CD4-positive, CD25-positive, alpha-beta regulatory T cell (primary cell): ENCODE results near the gene SUSD1. TPM values are rescaled to one million over a fixed set of nuclear protein-coding genes. Genes with fewer than 3 reads are reported as not detected.
"Not testable (repeated sequence)": the region's sequence is repeated elsewhere in the genome, so short reads cannot be mapped to it uniquely, and the experiment has no call there.

Experiments
- ATAC-seq, 2 donors: fragments of 150-1000 bp; cut with Tn5 transposase; one replicate each; pipeline ENCODE4 v1.10.0; 2021; ENCODE audit warnings: low read depth in 2 of 2, moderate number of reproducible peaks in 2 of 2, moderate library complexity in 1 of 2
- DNase-seq, 3 donors: peaks; one replicate each; pipeline versions ENCODE4 v3.0.0 to v3.0.0-alpha.2; 2012 to 2022; ENCODE audit warnings: mixed read lengths in 1 of 3
- H3K27ac ChIP-seq: one replicate; pipeline ENCODE4 v1.7.0; 2013; ENCODE audit warnings: mild to moderate bottlenecking, low read length; ENCODE audit not compliant: insufficient read depth, poor library complexity, severe bottlenecking
- H3K27me3 ChIP-seq: one replicate; pipeline ENCODE4 v1.7.0; 2013; ENCODE audit warnings: low read length; ENCODE audit not compliant: control insufficient read depth, insufficient read depth
- H3K36me3 ChIP-seq: one replicate; pipeline ENCODE4 v1.7.0; 2013; ENCODE audit warnings: mild to moderate bottlenecking, low read length, moderate library complexity; ENCODE audit not compliant: control insufficient read depth, insufficient read depth
- H3K4me1 ChIP-seq: 2 replicates; pipeline ENCODE4 v1.7.0; 2013; ENCODE audit warnings: mild to moderate bottlenecking, low read length; ENCODE audit not compliant: insufficient read depth, control insufficient read depth, poor library complexity, severe bottlenecking
- H3K4me3 ChIP-seq: one replicate; pipeline ENCODE4 v1.7.0; 2013; ENCODE audit warnings: low read depth, mild to moderate bottlenecking, low read length, moderate library complexity
- H3K9me3 ChIP-seq, 2 experiments: 1 replicate in 1 of 2; 2 replicates in 1 of 2; pipeline ENCODE4 v1.7.0; 2013; ENCODE audit warnings: low read length in 2 of 2, mild to moderate bottlenecking in 1 of 2, moderate library complexity in 1 of 2; ENCODE audit not compliant: control insufficient read depth in 2 of 2
- H3K27ac Mint-ChIP-seq, 3 donors: one replicate each; pipeline ENCODE4 v1.8.0; 2020 to 2022; ENCODE audit warnings: mild to moderate bottlenecking in 3 of 3, mixed read lengths in 3 of 3, moderate library complexity in 2 of 3
- H3K27me3 Mint-ChIP-seq: one replicate; pipeline ENCODE4 v1.8.0; 2022; ENCODE audit warnings: mild to moderate bottlenecking, mixed read lengths
- H3K36me3 Mint-ChIP-seq: one replicate; pipeline ENCODE4 v1.8.0; 2020; ENCODE audit warnings: mixed read lengths
- H3K4me1 Mint-ChIP-seq, 4 donors: one replicate each; pipeline ENCODE4 v1.8.0; 2020 to 2022; ENCODE audit warnings: mixed read lengths in 4 of 4, mild to moderate bottlenecking in 1 of 4
- H3K4me3 Mint-ChIP-seq, 4 donors: one replicate each; pipeline ENCODE4 v1.8.0; 2020 to 2022; ENCODE audit warnings: mild to moderate bottlenecking in 4 of 4, mixed read lengths in 4 of 4, moderate library complexity in 3 of 4
- H3K9me3 Mint-ChIP-seq, 7 donors: one replicate each; pipeline ENCODE4 v1.8.0; 2020 to 2022; ENCODE audit warnings: mixed read lengths in 7 of 7, mild to moderate bottlenecking in 3 of 7, moderate library complexity in 2 of 7
- polyA plus RNA-seq, 4 donors: library from polyadenylated mRNA; unstranded; fragments of 300-500 nt; fragmentation: Illumina TruSeq; gene quantifications; one replicate each; pipeline ENCODE4 v1.2.3, GENCODE V29; 2021
- total RNA-seq: library from RNA; stranded (reverse); gene quantifications from one replicate; pipeline ENCODE4 v1.2.3, GENCODE V29; 2022

The SUSD1 gene
- total and polyA plus RNA-seq, 5 donors from 2014 or later = 3.2 to 9.7 (median 7.0) TPM

DNA sequence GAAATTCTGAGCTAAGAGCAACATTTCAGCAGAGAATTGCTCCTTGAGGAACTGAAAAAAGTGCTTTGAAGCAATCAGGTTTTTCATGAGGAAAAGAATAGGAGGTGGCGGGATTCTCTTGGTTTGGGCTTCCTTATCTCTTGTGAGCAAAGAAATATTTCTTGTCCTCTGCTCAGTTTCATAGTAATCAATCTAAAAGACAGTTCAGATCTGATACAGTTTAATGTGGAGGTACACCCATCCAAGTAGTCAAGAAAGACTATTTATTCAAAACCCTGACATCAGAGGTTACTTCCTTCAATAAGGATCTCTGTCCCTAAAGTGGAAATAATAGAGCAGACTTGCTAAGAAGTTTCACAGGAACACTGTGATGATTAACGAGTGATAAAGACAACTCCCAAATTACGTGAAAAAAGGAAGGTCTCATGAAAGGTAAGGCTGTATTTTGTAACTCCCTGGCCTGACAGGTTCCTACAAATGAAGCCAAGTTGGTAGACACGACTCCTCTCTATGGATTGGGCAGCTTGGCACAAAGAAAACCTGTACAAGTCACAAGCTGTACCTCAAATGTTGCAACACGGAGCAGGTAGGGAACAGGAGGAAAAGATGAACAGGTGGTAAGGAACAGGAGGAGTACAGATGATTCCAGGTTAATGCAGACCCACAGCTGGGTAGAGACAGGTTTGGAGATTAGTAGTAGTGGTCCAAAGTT is 94.1 kb downstream of the SUSD1 start:
- H3K9me3 Mint-ChIP-seq = no peaks in the 10 kb centered on the region
- peaks cover 8% of the 10 kb centered on the region for H3K36me3 Mint-ChIP-seq
- Histone ChIP-seq H3K9me3 (no peaks in the 10 kb centered on the region), H3K27ac (no peak overlapping the region), H3K4me1 (peaks cover 4% of the 10 kb centered on the region), H3K36me3 (no peaks in the 10 kb centered on the region), H3K27me3 (no peaks in the 10 kb centered on the region), H3K4me3 (no peak overlapping the region)
- H3K27me3 Mint-ChIP-seq = no peaks in the 10 kb centered on the region
- DNase-seq (no peak), ATAC-seq (no peak)
- no peak overlapping the region for H3K27ac Mint-ChIP-seq
- H3K4me1 Mint-ChIP-seq = peaks cover 0 to 13% (median 6%) of the 10 kb centered on the region in 4 donors
- no peak overlapping the region for H3K4me3 Mint-ChIP-seq

DNA sequence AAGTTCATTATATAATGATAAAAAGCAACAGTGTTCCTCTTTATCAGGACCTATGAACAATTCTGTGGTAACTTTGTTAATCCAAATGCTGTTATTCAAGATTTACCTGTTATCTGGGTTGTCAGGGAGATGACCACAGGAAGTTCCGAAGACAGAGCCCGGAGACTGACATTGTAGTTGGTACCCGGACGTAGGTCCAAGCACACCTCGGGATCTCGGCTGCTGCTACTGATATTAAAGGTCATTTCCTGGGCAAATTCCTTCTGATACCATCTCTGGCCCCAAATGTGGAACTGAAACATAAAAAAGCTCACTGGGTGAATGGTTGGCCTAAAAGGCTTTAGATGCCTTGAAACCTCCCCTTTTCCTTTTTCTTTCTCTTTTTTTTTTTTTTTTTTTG is 96.7 kb downstream of the SUSD1 start:
- no peak overlapping the region for H3K27ac Mint-ChIP-seq

DNA sequence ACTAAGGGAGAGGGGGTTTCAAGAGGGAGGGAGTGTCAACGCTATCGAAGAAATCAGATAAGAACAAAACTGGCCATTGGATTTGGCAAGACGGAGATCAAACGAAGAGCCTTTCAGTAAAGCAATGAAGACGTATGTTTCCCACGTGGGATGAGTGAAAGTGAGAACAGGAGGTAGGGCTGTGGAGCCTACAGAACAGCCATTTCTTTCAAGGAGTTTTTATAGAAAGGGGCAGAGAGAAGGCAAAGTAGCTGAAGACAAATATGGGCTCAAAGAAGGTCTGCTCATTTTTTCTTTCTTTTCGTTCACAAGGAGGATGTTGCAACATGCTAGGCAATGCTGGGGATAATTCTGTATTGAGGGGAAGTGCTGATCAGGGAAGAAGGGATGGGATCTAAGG is 98.3 kb downstream of the SUSD1 start:
- peak in 1 of 3 donors; percentile 36 for DNase-seq
- H3K4me3 ChIP-seq = peak overlapping the region; percentile 58
- Mint-ChIP-seq H3K27ac (peak overlapping the region in 2 of 3 donors; percentile 2 to 27), H3K9me3 (no peaks in the 10 kb centered on the region), H3K4me3 (peak overlapping the region in 1 of 4 donors; percentile 71), H3K4me1 (peaks cover 8 to 37% (median 19%) of the 10 kb centered on the region in 4 donors), H3K36me3 (peaks cover 4% of the 10 kb centered on the region), H3K27me3 (peaks cover 6% of the 10 kb centered on the region)
- ATAC-seq = no peak
- no peaks in the 10 kb centered on the region for H3K9me3 ChIP-seq
- no peaks in the 10 kb centered on the region for H3K36me3 ChIP-seq
- H3K27me3 ChIP-seq = no peaks in the 10 kb centered on the region
- no peak overlapping the region for H3K27ac ChIP-seq
- H3K4me1 ChIP-seq = peaks cover 18% of the 10 kb centered on the region

More for the DNA sequence above, 96.7 kb downstream of the SUSD1 start:
- no peak overlapping the region for H3K4me3 ChIP-seq
- Mint-ChIP-seq H3K36me3 (peaks cover 4% of the 10 kb centered on the region), H3K4me1 (peaks cover 8 to 31% (median 18%) of the 10 kb centered on the region in 4 donors), H3K27me3 (peaks cover 6% of the 10 kb centered on the region), H3K9me3 (no peaks in the 10 kb centered on the region), H3K4me3 (no peak overlapping the region)
- no peak for ATAC-seq
- H3K27ac ChIP-seq = no peak overlapping the region
- DNase-seq = no peak
- H3K9me3 ChIP-seq = no peaks in the 10 kb centered on the region
- H3K4me1 ChIP-seq = peaks cover 17% of the 10 kb centered on the region
- H3K27me3 ChIP-seq = no peaks in the 10 kb centered on the region
- H3K36me3 ChIP-seq = no peaks in the 10 kb centered on the region

DNA sequence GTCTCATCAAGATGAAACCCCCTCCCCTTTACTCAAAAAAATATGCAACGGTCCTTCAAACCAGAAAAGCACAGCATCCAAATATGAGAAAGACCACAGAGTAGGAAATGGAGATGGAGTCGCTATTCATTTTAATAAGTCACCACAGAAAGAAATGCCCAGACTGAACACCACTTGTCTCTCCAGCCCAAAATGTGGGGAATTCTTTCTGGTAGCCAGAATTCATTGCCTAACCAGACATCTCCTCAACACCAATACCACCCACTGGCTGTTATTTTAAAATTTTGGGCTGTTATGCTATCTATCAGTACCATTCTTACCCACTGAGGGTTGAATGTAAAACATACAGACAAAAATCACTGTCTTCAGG is 100.1 kb downstream of the SUSD1 start:
- peaks cover 6% of the 10 kb centered on the region for H3K27me3 Mint-ChIP-seq
- DNase-seq (no peak), ATAC-seq (no peak)
- H3K36me3 ChIP-seq = no peaks in the 10 kb centered on the region
- H3K4me3 Mint-ChIP-seq = peak overlapping the region in 2 of 4 donors; percentile 71 to 75
- peak overlapping the region in 2 of 3 donors; percentile 87 to 93 for H3K27ac Mint-ChIP-seq
- H3K36me3 Mint-ChIP-seq = peaks cover 4% of the 10 kb centered on the region
- no peak overlapping the region for H3K4me3 ChIP-seq
- no peaks in the 10 kb centered on the region for H3K27me3 ChIP-seq
- no peaks in the 10 kb centered on the region for H3K9me3 Mint-ChIP-seq
- H3K9me3 ChIP-seq = no peaks in the 10 kb centered on the region
- peaks cover 13 to 41% (median 21%) of the 10 kb centered on the region in 4 donors for H3K4me1 Mint-ChIP-seq
- no peak overlapping the region for H3K27ac ChIP-seq
- peaks cover 18% of the 10 kb centered on the region for H3K4me1 ChIP-seq

DNA sequence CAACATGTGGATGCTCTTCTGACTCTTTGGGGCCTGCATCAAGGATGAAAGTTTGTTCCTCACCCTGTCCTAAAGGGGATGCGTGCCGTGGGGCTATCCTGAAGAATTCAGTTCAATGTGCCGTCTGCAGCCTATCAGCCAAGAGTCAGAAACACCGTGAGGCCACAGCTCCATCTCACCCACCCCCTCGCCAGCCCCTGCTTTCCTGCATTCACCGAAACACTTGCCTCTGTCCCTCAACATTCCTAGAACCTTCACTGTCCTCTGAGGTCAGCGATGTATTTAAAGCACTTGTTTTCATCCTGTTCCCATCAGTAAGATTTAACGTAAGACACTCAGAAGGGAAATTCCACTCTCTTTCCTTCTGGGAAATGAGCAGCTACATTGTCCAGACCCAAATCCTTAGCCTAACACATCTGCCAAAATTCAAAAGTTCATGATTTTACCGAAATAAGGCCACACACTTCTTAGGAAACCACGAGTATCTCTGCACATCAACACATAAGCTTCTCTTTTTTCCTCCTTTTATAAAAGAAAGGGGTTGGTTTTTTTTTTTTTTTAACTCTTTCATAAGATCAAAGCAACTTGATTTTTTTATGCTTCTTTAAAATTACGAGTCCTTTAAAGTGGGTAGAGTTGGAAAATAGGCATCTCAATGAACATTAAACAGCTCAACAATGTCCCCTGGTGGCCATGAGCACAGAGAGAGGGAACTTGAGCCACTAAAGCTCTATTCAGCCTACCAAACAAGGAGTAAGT is 100.7 kb downstream of the SUSD1 start:
- ATAC-seq (peak; percentile 73 to 81), DNase-seq (peak; percentile 61 to 88 (median 80))
- Histone ChIP-seq H3K4me3 (peak overlapping the region; percentile 61), H3K4me1 (peaks cover 18% of the 10 kb centered on the region), H3K36me3 (no peaks in the 10 kb centered on the region), H3K27me3 (no peaks in the 10 kb centered on the region), H3K9me3 (no peaks in the 10 kb centered on the region), H3K27ac (no peak overlapping the region)
- H3K36me3 Mint-ChIP-seq = peaks cover 4% of the 10 kb centered on the region
- H3K27ac Mint-ChIP-seq = peak overlapping the region; percentile 87 to 93 (median 93)
- peak overlapping the region; percentile 70 to 95 (median 73) for H3K4me3 Mint-ChIP-seq
- peaks cover 13 to 41% (median 21%) of the 10 kb centered on the region in 4 donors for H3K4me1 Mint-ChIP-seq
- peaks cover 6% of the 10 kb centered on the region for H3K27me3 Mint-ChIP-seq
- no peaks in the 10 kb centered on the region for H3K9me3 Mint-ChIP-seq

DNA sequence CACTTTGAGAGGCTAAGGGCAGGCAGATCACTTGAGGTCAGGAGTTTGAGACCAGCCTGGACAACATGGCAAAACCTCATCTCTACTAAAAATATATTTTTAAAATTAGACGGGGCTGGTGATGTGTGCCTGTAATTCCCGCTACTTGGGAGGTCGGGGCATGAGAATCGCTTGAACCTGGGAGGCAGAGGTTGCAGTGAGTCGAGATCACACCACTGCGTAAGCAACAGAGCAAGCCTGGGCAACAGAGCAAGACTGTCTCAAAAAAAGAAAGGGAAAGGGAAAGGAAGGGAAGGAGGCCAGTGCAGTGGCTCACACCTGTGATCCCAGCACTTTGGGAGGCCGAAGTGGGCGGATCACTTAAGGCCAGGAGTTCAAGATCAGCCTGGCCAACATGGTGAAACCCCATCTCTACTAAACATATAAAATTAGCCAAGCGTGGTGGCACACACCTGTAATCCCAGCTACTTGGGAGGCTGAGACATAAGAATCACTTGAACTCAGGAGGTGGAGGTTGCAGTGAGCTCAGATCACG is 101.4 kb downstream of the SUSD1 start:
- not testable (repeated sequence) for H3K4me3 ChIP-seq, H3K36me3 ChIP-seq, H3K27ac ChIP-seq, ATAC-seq, H3K27me3 Mint-ChIP-seq, H3K9me3 Mint-ChIP-seq, H3K4me3 Mint-ChIP-seq, H3K9me3 ChIP-seq, H3K27ac Mint-ChIP-seq, H3K36me3 Mint-ChIP-seq, DNase-seq, H3K27me3 ChIP-seq
- H3K4me1 Mint-ChIP-seq = peaks cover 13 to 41% (median 21%) of the 10 kb centered on the region in 4 donors
- peaks cover 18% of the 10 kb centered on the region for H3K4me1 ChIP-seq

DNA sequence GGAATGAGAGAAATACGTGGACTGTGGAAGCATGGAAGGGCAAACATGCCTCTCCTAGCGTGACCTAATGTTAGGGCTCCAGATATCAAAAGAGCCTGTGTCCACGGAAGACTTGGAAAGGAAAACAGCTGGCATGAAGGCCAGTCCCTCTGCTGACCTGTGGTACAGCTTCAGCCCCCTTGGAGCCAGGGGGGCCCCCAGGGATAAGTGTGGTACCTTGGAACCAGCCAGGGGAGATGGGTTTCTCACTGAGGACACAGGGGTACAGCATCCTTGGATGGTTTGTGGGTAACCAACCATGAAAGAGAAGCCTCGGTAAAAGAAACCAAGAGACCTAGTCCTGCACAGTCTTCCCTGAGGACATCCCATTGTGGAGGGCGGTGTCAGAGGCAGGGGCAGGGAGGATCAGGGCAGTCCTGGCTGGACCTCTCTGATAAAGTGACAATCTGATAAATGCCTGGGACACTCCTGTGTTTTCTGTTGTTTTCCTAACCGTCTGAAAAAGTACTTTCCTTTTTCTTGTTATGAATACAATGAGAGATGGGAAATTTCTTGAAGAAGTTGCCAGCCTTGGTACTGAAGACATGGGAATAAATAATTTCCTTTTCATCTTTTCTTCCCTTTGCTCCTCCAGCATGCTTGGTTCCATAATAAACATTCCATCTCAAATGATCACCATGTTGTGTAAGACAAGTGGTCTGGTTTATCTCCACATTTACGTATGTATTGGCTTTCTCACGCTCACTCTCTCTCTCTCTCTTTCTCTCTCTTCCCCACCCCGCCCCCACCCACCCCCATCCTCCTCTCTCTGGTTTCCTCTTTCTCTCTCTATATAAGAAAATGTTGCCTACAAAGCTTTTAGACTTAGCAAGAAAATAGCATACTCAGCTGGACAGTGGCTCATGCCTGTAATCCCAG is 102.1 kb downstream of the SUSD1 start:
- Mint-ChIP-seq H3K27ac (no peak overlapping the region), H3K4me3 (no peak overlapping the region), H3K36me3 (peaks cover 11% of the 10 kb centered on the region), H3K4me1 (peaks cover 13 to 43% (median 21%) of the 10 kb centered on the region in 4 donors), H3K9me3 (no peaks in the 10 kb centered on the region), H3K27me3 (peaks cover 6% of the 10 kb centered on the region)
- no peaks in the 10 kb centered on the region for H3K9me3 ChIP-seq
- no peak overlapping the region for H3K27ac ChIP-seq
- no peak overlapping the region for H3K4me3 ChIP-seq
- no peaks in the 10 kb centered on the region for H3K36me3 ChIP-seq
- no peaks in the 10 kb centered on the region for H3K27me3 ChIP-seq
- ATAC-seq (no peak), DNase-seq (no peak)
- peaks cover 18% of the 10 kb centered on the region for H3K4me1 ChIP-seq
